Putamen (tissue), 1 donor: ENCODE results near the gene TMEM238.

Experiments used
- DNase-seq: peaks from one replicate; pipeline ENCODE4 v3.0.0-alpha.2; 2016; ENCODE audit warnings: low spot score

TMEM238 gene

DNA sequence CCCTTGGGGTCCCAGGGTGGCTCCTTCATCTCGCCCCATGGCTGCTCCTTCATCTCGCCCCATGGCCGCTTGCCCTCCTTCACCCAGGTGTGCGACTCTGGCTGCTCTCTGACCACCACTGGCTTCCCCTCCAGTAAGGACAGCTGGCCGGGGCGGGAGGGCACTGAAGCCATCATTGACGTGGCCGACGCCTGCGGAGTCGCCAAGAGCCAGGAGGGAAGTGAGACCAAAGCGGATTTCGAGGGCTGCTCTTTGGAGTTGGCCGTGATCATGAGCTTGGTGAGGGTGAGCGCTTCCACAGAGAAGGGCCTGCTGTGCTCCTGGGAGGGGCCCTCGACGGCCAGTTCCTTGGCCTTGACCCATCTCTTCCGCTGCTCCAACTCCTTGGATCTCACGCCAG is 25.6 kb downstream of the TMEM238 start:
- no peak for DNase-seq

DNA sequence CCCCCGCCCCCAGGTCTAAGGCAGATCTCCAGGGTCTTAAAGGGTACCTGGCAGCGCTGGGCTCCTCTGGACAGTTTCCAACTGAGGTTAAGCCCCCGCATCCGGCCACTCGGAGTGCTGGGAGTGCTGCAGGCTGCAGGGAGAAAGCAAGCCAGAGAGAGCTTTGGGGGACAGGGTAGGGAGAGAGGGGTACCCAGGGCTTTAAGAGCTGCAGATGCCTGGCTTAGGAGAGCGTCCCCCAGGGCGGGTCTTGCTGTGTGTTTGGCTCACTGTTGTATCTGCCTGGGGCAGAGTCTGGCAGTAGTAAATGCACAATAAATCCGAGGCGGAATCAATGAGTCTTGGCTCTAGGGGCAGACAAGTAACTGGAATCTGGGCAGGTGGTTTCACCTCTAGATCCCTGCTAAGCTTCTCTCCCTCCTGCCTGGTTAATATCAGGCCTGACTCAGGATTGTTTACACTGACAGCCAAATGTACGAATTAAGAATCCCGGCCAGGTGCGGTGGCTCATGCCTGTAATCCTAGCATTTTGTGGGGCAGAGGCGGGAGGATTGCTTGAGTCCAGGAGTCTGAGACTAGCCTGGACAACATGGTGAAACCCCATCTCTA is 28.8 kb downstream of the TMEM238 start:
- DNase-seq: no peak

DNA sequence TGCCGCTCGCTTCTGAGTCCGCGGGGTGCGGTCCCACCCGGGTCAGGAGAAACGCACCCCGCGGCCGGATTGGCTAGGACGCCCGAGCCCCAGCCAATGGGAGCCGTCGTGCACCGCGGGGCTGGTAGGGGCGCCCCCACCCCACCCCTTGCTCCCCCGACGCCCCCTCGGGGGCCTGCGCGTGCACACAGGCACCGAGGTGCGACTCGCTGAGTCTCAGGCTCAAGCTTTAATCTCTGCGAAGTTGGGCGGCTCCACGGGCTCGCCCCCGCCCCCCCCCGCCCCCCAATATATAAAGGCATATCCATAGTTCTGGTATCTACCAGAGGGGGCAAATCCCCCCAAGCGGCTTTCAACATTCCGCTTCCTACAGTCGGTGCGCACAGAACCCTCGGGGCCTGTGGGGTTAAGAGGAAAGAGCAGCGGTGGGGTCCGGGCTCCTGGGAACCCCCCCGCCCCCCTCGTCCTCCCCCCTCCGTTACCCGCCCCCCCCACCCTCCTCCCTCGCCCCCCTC is 29.3 kb downstream of the TMEM238 start, which contains the start of gene COX6B2:
Gene COX6B2 (minus strand): TSS at position 22 of the 515 bp plus-strand sequence. CDS start 198 bp downstream, outside the sequence.
- no peak for DNase-seq

DNA sequence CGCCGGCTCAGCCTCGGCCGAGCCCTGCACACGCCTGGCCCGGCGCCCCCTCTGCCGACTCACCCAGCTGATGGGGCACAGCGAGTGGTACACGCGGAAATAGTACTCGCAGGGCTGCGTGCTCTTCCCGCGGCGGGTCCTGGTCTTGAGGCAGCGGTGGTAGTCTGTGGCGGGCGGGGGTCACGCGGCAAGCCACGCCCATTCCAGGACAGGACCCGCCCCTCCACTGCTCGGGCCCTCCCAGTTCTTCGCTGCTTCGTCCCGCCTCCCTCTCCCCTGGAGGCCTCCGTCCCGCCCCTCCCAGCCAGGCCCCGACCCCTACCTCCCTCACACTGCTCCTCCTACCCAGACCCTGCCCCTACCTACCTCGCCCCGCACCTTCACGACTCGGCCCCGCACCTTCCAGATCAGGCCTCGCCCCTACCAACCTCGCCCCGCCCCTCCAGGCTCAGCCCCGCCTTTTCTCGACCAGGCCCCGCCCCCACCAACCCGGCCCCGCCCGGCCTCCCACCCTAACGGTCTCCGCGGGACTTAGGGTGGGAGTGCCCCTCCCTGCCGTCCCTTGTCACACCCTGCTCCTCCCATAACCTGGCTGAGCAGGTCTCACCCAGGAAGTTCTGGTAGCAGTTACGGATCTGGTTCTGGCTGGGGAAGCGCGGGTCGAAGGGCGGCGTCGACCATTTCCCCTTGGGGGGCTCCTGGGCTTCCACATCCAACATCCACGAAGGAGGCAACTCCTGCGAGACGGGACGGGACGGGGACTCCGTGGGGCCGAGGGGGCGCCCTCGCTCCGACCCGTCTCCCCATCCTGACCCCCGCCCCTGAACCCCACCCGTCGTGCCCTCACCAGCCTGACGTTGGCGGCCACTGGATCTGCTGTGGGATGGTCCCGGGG is 30.0 kb downstream of the TMEM238 start:
- DNase-seq: no peak

DNA sequence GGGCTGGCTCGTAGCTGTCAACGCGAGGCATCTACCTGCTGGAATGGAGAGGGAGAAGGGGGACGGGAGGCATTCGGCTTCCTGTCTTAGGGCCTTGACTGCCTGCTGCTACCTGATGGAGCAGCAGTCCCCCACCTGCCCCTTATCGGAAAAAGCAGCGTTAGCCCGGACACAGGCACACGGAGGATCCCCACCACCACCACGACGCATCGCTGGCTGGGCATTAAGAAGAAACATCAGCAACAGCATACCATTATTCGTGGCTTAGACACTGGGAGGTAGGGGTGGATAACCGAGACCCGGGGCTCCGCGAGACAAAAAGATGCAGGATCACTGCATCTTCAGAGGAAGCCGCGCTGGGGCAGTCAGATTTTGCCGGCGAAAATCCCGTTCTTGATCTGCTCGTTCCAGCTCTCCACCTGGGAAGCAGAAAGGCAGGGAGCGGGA is 30.7 kb downstream of the TMEM238 start:
- no peak for DNase-seq

DNA sequence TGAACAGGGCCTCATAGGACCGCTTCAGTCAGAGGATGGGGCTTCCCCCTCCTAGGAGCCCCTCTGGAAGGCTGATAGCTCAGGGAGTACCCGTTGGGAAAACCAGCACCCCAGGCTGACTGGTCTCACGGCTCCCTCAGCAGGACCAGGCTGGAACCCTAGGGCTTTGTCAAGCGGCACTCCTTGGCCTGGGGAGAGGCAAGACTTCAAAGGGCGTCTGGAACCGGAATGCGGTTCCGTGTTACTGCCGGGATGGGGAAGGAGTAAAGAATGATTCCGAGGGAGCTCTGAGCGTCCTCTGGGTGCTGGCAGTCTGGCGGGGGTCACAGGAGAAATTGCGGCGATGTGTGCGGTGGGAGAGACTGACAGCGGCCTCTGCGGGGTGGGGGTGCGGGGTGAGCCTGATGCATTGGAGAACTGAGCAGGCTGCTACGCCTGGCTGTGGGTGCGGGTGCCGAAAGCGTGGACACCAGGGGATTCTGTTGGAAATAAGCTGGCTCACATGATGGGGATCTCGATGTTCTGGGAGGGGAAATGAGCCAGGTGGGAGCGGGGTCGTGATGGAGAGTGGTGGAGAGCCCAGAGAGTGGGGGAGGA is 31.4 kb downstream of the TMEM238 start:
- DNase-seq: no peak

DNA sequence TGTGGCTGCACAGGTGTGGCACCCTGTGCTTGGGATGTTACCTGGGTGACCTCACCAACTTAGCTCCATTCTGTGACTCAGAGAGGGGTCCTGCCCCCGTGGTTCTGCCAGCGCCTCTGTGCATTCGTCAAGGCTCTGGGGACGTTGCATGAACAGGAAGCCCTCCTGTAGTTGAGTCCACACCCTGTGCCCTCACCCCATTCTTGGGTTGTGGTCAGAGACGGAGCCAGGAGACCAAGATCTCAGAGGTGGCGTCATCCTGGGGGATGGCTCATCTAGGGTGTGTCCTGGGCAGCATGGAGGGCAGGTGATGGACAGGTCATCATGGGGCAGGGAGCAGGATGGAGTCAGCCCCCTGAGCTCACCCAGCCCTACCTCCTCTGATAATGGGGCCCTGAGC is 32.1 kb downstream of the TMEM238 start:
- DNase-seq: no peak

DNA sequence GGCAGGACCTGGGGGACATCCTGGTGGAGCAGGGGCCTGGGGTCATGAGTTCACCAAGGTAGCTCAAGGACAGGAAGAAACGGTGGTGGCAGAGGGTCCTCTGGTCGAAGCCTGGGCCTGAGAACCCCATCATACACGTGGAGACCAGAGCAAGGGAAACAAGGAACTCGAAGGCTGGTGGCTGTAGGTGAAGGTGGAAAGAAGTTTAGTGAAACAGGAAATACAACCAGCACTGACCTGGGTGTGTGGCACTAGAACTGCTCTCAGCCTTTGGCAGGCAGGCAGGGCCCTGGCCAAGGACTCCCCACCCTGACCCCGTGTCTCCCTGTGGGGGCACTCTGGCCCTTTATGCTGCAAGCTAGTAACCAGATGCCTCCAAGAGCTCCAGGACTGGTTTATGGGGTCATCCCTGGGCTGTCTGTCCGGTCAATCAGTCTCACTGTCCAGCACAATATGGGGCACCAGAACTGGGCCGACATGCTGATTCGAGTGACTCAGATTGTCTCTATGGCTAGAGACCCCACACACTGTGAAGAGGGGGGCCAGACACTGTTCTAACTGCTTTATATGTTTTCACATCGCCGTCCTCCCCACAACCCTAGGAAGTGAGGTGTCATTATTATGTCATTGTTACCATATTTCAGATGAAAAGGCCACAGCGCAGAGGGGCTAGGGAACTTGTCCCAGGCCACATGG is 33.3 kb downstream of the TMEM238 start:
- DNase-seq: no peak

DNA sequence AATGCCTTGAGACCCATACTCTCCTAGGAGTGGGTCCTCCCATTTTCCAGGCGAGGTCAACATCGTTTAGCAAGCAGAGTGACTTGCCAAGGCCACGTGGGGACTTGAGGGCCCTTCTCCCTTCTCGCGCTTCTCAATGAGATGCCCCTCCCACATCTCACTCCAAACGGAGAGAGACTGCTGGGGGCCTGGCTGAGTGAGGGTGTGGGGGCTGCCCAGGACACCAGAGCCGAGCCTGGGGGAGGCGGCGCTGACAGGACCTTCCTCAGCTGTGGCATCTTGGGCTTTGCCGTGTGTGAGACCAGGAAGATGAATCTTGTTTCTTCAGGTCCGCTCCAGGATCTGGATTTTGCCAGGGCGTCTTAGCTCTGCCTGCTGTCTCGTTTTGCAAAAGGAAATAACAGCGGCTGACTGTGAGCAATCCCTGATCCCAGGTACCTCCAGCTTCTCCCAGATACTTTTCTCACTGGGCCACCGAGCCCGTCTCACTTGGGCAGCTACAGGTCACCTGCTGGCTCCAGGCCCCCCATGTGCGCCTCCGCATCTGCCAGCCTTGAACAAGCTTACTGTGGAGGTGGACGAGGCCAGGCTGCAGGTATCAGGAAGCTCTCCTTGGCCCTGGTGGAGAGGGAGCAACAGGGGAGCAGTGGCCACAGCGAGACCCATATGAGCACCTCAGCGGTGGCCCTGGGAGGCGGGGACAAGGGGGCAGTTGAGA is 35.6 kb downstream of the TMEM238 start:
- DNase-seq: no peak

DNA sequence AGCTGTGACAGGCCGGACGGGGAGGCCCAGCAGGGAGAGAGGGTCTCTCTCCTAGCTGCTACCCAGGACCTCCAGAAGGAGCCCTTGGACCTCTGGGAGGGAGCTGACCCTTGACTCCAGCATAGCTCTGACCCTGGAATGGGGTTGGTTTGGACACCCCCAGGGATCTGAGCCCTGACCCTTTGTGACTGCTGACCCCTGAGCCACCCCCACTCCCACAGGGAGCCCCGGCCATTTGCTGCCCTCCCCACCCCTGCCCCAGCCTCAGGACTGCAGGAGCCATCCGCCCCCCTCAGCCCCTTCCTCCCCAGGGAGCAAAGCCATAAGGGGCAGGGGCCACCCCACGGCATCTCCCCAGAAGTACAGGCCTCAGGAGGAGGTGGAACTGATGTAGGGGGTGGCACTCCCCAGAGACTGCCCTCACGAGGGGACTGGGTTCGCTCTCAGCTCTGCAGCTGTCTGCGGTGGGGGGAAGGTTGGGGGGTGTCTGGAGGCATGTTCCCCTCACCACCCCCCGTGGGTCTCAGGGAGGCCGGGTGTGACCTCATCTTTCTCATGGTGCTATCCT is 36.6 kb downstream of the TMEM238 start:
- DNase-seq: no peak

DNA sequence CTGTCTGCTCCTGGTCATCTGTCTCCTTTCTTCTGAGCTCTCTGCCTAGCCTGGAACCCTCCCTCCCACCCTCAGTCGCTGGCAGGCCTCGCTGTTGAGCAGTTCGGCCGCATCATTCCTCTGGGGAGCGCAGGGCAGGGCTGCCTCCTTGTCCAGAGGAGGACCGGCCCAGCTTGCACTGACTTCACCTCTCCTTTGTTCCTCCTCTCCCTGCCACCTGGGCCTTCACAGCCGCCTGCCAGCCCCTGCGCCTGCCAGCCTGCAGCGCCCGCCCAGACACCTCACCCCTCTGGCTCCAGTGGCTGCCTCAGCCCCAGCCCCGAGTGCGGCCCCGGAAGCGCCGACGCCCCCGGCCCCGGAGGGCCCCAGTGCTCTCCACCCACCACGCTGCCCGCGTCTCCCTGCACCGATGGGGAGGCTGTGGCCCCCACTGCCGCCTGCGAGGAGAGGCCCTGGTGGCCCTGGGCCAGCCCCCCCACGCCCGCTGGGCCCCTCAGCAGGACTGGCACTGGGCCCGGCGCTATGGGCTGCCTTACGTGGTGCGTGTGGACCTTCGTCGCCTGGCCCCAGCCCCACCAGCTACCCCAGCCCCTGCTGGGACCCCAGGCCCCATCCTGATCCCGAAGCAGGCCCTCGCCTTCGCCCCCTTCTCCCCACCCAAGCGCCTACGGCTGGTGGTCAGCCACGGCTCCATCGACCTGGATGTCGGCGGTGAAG is 37.2 kb downstream of the TMEM238 start:
- DNase-seq: no peak

DNA sequence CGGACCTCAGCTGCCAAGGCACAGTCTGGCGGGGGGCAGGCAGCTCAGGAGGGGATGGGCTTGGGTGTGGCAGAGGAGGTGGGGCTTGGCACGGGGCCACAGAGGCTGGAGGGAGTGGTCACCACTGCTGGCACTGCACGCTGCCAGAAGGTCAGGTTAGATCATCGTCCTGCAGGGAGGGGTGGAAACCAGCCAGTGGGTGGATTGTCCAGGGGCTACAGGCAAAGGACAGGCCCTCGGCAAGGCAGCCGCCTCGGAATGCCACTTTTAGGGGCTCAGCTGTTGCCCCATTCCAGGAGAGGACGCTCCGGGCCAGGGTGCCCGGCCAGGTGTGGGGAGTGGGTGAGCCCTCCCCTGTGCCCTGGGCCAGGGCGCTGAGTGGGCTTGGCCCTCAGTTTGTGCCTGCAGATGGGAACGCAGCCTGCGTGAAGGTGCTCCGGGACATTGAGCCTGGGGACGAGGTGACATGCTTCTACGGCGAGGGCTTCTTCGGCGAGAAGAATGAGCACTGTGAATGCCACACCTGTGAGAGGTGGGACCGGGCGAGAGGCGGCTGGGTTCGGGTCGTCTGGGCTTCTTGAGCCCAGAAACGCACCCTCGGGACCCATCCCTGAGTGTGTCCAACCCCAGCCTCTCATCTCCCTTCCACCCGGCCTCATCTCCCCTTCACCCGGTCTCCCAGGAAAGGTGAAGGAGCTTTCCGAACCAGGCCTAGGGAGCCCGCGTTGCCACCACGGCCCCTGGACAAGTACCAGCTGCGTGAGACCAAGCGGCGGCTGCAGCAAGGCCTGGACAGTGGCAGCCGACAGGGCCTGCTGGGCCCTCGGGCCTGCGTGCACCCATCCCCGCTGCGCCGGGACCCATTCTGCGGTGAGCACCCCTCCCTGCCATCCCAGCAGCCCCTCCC is 38.0 kb downstream of the TMEM238 start:
- no peak for DNase-seq

DNA sequence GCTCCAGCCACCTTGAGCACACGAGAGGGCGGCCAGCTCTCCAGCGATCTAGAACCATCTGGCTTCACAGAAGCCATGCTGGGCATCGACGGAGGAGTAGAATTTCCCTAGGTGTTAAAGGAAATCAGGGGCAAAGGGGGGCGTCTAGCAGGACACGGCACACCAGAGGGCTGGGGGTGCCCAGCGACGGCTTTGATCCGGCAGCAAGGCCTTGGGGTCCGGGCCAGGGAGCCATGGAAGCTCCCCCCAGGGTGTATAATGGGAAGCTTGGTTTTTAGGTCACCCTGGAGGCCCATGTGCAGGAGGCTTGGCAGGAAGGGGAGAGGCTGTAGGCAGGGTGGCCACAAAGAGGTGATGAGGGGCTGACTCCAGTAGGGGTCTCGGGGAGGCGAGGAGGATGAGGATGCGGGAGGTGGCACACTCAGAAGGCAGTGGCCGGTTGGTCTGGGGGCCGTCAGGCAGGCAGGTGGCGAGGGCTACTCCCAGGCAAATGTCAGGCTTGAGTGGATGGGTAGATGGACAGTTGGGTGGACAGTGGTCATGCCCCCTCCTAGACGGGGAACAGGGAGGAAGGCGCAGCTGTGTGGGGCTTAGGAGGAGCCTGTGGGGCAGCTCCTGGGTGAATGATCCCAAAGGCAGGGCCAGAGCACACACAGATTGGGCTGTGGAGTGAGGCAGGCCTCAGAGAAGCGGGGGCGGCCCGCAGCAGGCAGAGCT is 38.8 kb downstream of the TMEM238 start:
- DNase-seq: no peak

DNA sequence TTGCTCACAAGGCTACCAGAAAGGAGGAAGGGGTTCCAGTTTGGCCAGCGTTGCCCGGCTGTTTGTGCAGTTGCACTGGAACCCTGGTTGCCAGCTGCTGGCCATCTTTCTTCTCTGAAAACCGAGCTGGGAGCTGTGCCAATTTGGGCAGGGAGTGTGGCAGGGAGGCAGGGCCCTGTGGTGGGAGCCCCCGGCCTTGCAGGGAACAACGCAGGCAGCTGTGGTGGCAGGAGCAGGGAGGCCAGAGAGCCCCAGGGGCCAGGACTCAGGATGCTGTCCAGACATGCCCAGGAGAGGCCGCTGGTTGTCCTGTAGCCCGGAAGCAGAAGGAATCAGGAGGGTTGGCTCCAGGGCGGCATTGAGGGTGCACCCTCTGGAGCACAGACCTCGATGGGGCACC is 39.6 kb downstream of the TMEM238 start:
- peak; percentile 48 for DNase-seq

DNA sequence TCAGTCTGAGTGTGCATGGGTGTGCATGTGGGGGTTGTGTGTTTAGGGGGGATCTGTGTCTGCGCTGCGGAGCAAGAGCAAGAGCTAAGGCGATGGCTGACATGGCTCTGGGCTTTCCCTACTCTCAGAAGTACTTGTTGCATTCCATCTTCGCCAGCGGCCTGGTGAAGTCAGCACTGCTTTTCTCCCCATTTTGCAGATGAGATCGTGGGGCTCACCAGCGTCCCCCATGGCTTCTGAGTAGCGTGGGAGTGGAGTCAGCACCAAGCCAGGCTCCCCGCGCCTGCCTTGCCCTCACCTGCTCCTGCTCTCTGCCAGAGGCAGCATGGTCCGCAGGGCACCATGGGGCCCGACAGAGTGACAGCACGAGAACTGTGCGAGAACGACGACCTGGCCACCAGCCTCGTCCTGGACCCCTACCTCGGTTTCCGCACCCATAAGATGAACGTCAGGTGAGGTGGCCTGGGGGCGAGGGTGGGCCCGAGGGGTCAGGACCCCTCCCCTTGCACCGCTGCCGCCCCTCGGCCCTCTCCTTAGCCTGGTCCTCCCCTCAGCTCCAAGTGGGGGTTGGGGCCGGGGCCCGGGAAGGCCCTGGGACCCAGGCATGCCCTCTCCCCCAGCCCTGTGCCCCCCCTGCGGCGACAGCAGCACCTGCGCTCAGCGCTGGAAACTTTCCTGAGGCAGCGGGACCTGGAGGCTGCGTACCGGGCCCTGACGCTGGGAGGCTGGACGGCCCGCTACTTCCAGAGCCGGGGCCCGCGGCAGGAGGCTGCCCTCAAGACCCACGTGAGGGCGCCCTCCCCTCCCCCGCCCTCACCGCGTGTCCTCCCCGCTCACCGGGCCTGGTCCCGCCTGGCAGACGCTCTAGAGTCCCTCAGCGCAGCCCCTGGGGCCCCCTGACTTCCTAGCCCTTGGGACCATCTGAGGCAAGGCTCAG is 42.2 kb downstream of the TMEM238 start:
- no peak for DNase-seq

DNA sequence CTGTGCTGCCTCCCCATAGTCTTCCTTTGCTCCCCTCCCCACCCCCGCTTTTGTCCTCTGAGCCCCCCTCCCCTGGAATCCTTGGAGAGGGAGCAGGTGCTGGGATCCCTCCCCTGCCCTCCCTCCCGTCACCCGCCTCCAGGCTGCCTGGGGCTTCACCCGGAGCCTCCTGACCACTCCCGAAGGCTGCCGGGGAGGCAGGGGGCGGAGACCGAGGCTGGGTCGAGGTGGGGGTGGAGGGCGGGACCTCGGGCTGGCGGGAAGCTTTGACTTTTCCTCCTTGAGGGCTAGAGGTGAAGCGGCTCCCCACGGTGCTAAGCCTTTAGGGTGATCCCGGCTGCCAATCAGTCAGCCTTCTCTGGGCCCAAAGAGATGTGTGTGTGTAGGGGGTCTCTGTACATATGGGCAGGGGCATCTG is 42.9 kb downstream of the TMEM238 start:
- peak; percentile 69 for DNase-seq

DNA sequence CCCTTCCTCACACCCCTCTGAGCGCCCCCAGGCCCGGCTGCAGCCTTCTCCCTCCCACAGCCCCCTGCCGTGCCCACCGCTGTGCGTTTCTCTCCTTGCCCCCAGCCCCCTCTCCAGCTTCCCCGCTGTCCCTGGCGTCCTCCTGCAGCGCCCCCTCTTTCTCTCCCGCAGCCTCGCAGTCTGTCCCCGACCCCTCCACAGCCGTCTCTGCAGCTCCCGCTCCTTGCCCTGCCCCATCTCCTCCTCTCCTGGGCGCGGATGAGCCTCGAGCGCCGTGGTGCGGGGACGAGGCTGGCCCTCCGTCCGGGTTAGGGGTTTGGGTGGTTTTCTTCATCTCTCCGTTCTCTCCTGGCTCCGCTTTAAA is 43.3 kb downstream of the TMEM238 start:
- DNase-seq: no peak
